Panc1 (cell line): Measurements from ENCODE around the gene CAMK2A. TPM values are rescaled to one million over a fixed set of nuclear protein-coding genes. Genes with fewer than 3 reads are reported as not detected.

ENCODE experiments used
- ATAC-seq: fragments of 200-7000 bp; cut with Tn5 transposase; 2 replicates; pipeline ENCODE4 v1.9.1; 2020; ENCODE audit warnings: mild to moderate bottlenecking, moderate library complexity
- BruUV-seq: library from RNA; stranded (reverse); fragments of 400-500 nt; replicated peaks from 2 replicates; lab custom pipeline; 2021; lab: Mats Ljungman, UMichigan
- CTCF ChIA-PET: fragments of 300-600 bp; sonication (Branson Sonifier 250); formaldehyde crosslinking; loops from one replicate; lab custom pipeline; 2022; ENCODE audit warnings: antibody characterized with exemption; lab: Charles Lee
- POLR2A ChIA-PET: fragments of 300-600 bp; sonication (Branson Sonifier 250); formaldehyde crosslinking; loops from one replicate; lab custom pipeline; 2022; ENCODE audit warnings: antibody characterized with exemption; lab: Charles Lee
- DNase-seq: peaks from one replicate; pipeline ENCODE4 v3.0.0-alpha.2; 2010; ENCODE audit warnings: low read depth, low spot score
- H3K27ac ChIP-seq: 2 replicates; pipeline ENCODE4 v1.5.1; 2011; ENCODE audit warnings: mild to moderate bottlenecking, low read length, inconsistent platforms
- H3K27me3 ChIP-seq: fragments of 200-500 bp; sonication (Bioruptor generic); 2 replicates; pipeline ENCODE4 v1.6.0; 2014; ENCODE audit warnings: low read length, inconsistent platforms; ENCODE audit not compliant: control insufficient read depth, insufficient read depth
- H3K36me3 ChIP-seq: fragments of 200-500 bp; sonication (Bioruptor generic); 2 replicates; pipeline ENCODE4 v1.5.1; 2014; ENCODE audit warnings: inconsistent platforms, mild to moderate bottlenecking, low read length, moderate library complexity; ENCODE audit not compliant: control insufficient read depth, insufficient read depth
- H3K4me1 ChIP-seq: 2 replicates; pipeline ENCODE4 v1.5.1; 2011; ENCODE audit warnings: inconsistent platforms, mild to moderate bottlenecking, low read length, moderate library complexity; ENCODE audit not compliant: control insufficient read depth, insufficient read depth
- H3K4me3 ChIP-seq, 2 experiments: 2 replicates each; pipeline ENCODE4 v1.5.1; 2011 to 2012; ENCODE audit warnings: low read depth in 2 of 2, low read length in 2 of 2, mild to moderate bottlenecking in 2 of 2, inconsistent platforms in 1 of 2, moderate library complexity in 1 of 2
- H3K9me3 ChIP-seq: fragments of 200-500 bp; sonication (Bioruptor generic); 2 replicates; pipeline ENCODE4 v1.5.1; 2014; ENCODE audit warnings: low read depth, mild to moderate bottlenecking, inconsistent platforms, low read length, moderate library complexity; ENCODE audit not compliant: control insufficient read depth, insufficient read depth
- POLR2AphosphoS5 ChIP-seq: IDR thresholded peaks from 2 replicates; pipeline ENCODE4 v1.6.1; 2012; ENCODE audit warnings: mild to moderate bottlenecking, low read depth, low read length, moderate library complexity
- SIN3A ChIP-seq: IDR thresholded peaks from 2 replicates; pipeline ENCODE4 v1.6.1; 2012; ENCODE audit warnings: low read depth, mild to moderate bottlenecking, low read length, moderate library complexity, borderline replicate concordance; ENCODE audit not compliant: insufficient read depth
- TCF7L2 ChIP-seq: IDR thresholded peaks from 2 replicates; pipeline ENCODE4 v1.6.1; 2011; ENCODE audit warnings: mild to moderate bottlenecking, low read depth, low read length, inconsistent platforms
- in situ Hi-C: cut with HindIII; loops from 2 replicates; pipeline ENCODE4 v1.10.0; 2016; ENCODE audit warnings: low sequenced_read_pairs, low pct_unique_long_range_greater_than_20kb
- intact Hi-C: fragments of 100-400 bp; cut with micrococcal nuclease; formaldehyde crosslinking; loops from one replicate; pipeline ENCODE4 v1.10.0; 2022; ENCODE audit not compliant: unreplicated experiment
- total RNA-seq: library from RNA; stranded (reverse); gene quantifications from one replicate; pipeline ENCODE4 v1.2.1, GENCODE V29; 2021; ENCODE audit not compliant: unreplicated experiment
- TF ChIP-seq, protein P1 (sequence below), 2 experiments: IDR thresholded peaks; 2 replicates each; pipeline ENCODE4 v1.6.1; 2011 to 2012; ENCODE audit warnings: low read depth in 2 of 2, control low read depth in 1 of 2, low read length in 1 of 2, mild to moderate bottlenecking in 1 of 2, moderate library complexity in 1 of 2; ENCODE audit not compliant: insufficient read depth in 1 of 2
- TF ChIP-seq, protein P2 (sequence below): fragments of 450-650 bp; IDR thresholded peaks from 2 replicates; pipeline ENCODE4 v1.5.1; 2017; ENCODE audit warnings: mild to moderate bottlenecking

The CAMK2A gene
- total RNA-seq, 1 experiment from 2014 or later, result 0.51 TPM

DNA sequence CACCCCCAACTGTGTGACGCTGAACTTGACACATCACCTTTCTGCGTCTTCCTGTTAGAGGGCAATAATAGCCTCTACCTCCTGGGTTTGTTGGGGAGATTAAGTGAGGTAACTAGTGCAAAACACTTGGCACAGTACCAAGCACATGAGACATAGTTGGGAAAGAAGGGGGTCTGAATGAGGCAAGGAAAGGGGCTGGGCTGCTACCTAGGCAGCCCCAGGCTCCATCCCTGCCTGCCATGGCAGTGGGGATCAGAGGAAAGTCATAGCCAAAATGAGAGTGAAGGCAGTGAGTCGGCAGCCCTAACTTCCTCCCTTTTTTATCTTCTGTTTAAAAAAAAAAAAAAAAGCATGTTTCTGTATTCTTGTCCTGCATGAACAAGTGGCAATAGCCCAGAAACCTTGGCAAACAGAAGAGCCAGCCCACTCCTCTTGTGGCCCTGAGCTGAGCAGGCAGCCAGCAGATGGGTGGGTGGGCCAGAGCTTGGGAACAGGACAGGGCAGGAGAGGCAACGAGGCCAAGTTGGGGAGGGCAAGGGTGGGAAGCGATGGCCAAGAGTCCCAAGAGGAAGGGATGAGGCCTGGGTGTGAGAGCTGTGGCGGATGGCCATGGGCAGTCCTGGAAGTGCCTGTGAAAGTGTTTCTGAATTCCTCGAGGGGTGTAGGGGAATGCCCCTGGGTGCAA lies 11.4 kb downstream of the CAMK2A start:
- DNase-seq (no peak), ATAC-seq (no peak)
- in situ Hi-C loops (no loop called here), intact Hi-C loops (no loop called here)
- Histone ChIP-seq H3K4me1 (no peaks in the 10 kb centered on the region), H3K36me3 (no peaks in the 10 kb centered on the region), H3K27me3 (no peaks in the 10 kb centered on the region), H3K4me3 (no peak overlapping the region), H3K9me3 (no peaks in the 10 kb centered on the region), H3K27ac (no peak overlapping the region)
- TF ChIP-seq, protein P1, sequence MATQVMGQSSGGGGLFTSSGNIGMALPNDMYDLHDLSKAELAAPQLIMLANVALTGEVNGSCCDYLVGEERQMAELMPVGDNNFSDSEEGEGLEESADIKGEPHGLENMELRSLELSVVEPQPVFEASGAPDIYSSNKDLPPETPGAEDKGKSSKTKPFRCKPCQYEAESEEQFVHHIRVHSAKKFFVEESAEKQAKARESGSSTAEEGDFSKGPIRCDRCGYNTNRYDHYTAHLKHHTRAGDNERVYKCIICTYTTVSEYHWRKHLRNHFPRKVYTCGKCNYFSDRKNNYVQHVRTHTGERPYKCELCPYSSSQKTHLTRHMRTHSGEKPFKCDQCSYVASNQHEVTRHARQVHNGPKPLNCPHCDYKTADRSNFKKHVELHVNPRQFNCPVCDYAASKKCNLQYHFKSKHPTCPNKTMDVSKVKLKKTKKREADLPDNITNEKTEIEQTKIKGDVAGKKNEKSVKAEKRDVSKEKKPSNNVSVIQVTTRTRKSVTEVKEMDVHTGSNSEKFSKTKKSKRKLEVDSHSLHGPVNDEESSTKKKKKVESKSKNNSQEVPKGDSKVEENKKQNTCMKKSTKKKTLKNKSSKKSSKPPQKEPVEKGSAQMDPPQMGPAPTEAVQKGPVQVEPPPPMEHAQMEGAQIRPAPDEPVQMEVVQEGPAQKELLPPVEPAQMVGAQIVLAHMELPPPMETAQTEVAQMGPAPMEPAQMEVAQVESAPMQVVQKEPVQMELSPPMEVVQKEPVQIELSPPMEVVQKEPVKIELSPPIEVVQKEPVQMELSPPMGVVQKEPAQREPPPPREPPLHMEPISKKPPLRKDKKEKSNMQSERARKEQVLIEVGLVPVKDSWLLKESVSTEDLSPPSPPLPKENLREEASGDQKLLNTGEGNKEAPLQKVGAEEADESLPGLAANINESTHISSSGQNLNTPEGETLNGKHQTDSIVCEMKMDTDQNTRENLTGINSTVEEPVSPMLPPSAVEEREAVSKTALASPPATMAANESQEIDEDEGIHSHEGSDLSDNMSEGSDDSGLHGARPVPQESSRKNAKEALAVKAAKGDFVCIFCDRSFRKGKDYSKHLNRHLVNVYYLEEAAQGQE (IDR thresholded peaks at IDR 0.05; ENCODE audit: insufficient read depth in 1 of 2, low read depth in 2 of 2, low read length in 1 of 2), result no peak
- TF ChIP-seq, protein P2, sequence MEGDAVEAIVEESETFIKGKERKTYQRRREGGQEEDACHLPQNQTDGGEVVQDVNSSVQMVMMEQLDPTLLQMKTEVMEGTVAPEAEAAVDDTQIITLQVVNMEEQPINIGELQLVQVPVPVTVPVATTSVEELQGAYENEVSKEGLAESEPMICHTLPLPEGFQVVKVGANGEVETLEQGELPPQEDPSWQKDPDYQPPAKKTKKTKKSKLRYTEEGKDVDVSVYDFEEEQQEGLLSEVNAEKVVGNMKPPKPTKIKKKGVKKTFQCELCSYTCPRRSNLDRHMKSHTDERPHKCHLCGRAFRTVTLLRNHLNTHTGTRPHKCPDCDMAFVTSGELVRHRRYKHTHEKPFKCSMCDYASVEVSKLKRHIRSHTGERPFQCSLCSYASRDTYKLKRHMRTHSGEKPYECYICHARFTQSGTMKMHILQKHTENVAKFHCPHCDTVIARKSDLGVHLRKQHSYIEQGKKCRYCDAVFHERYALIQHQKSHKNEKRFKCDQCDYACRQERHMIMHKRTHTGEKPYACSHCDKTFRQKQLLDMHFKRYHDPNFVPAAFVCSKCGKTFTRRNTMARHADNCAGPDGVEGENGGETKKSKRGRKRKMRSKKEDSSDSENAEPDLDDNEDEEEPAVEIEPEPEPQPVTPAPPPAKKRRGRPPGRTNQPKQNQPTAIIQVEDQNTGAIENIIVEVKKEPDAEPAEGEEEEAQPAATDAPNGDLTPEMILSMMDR, result no peak
- TF ChIP-seq SIN3A, result no peak
- no peak for TF ChIP-seq POLR2AphosphoS5
- no peak for TF ChIP-seq TCF7L2
- ChIA-PET CTCF (no interaction called here), POLR2A (no interaction called here)
- no TSS peak for BruUV-seq

DNA sequence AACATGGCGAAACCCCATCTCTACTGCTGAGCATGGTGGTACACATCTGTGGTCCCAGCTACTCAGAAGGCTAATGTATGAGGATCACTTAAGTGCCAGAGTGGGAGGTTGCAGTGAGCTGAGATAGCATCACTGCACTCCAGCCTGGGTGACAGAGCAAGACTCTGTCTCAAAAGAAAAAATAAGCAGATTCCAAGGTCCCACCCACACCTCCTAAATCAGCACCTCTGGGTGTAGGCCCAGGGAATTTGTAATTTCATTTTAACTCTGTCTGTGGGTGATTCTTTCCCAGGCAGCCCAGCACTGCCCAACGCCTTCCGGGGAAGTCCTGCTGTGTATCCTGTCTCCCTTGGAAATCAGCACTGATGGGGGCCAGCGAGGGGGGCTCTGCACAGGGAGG lies 12.5 kb downstream of the CAMK2A start:
- no peaks in the 10 kb centered on the region for H3K36me3 ChIP-seq
- BruUV-seq, result no TSS peak
- TF ChIP-seq, protein P1 (IDR thresholded peaks at IDR 0.05; ENCODE audit: insufficient read depth in 1 of 2, low read depth in 2 of 2, low read length in 1 of 2), result no peak
- TF ChIP-seq, protein P2, result no peak
- TF ChIP-seq POLR2AphosphoS5 (no peak), SIN3A (no peak), TCF7L2 (no peak)
- ATAC-seq (no peak), DNase-seq (no peak)
- CTCF ChIA-PET, result no interaction called here
- no peak overlapping the region for H3K4me3 ChIP-seq
- no peak overlapping the region for H3K27ac ChIP-seq
- H3K9me3 ChIP-seq, result no peaks in the 10 kb centered on the region
- POLR2A ChIA-PET, result no interaction called here
- H3K4me1 ChIP-seq, result no peaks in the 10 kb centered on the region
- in situ Hi-C loops, result no loop called here
- intact Hi-C loops, result loop anchor here (1.0 kb wide), 1 partner anchor 63 kb away; no protein-coding TSS in a partner anchor
- no peaks in the 10 kb centered on the region for H3K27me3 ChIP-seq
